ENCODE results near the gene NAAA.

- TF ChIP-seq CTCF (IDR thresholded peaks at IDR 0.05) (no peak), ZFX (IDR thresholded peaks at IDR 0.05; ENCODE audit: borderline replicate concordance) (no peak)
Observed at GRCh38 chr4:75909405-75909804, 31.4 kb downstream of the NAAA start.
